NCI-H1694 treated with DMSO at 0.1 percent for 48 hours (cell line): Measurements from ENCODE around the gene SPATA2.
"Not testable (repeated sequence)": the region's sequence is repeated elsewhere in the genome, so short reads cannot be mapped to it uniquely, and the experiment has no call there.

Experiments used
- DNase-seq: peaks from one replicate; lab custom pipeline; 2025; lab: John Stamatoyannopoulos, UW

The SPATA2 gene

GRCh38 chr20:49904440-49905214 lies 10.7 kb downstream of the SPATA2 start:
- no peak for DNase-seq

DNA sequence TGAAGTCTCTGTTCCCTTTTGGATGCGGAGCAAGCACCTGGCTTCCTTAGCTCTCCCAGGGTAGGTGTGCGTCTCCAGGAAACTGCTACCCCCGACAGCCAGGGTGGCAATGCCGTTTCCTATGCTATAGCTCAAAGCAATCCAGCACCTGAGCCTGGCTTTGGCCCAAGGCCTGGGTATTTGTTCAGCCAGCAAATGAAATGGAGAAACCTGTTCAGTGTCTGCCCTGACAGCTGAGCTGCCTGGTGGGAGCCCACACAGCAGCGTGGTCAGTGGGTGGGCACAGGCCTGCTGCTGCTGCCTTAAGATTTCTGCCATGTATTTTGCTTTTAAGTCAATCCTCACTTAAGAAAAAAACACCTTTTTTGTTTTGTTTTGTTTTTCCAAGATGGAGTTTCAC lies 13.7 kb downstream of the SPATA2 start:
- no peak for DNase-seq

DNA sequence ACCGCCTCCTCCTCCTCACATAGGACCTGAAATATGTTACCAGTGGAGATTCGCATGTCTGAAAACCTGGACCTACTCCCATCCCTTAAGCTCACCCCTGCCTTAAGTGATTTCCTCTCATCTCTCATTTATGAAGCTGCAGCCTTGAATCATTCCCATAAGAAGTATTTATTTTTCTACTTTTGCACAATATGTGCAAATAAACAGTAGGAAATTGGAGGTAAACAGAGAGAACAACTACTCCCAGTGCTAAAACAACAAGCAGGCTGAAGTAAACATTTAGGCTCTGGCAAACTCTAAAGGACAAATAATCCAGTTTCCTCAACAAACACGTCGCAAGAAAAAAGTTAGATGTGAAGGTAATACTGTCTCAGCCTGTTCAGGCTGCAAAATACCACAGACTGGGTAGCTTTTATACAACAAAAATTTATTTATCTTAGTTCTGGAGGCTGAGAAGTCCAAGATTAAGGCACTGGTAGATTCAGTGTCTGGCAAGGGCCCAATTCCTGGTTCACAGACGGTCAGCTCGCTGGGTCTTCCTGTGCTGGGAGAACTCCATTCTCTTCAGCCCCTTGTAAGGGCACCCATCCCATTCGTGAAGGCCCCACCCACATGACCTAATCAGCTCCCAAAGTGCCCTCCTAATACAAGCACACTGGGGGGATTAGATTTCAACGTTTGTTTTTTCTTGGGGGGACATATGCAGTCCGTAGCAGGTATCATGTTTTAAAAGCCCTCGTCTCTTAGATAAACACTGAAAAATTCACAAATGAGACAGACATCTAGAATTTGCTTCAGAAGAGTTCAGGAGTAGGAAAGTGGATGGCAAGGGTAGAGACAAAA lies 15.6 kb downstream of the SPATA2 start:
- DNase-seq = no peak

- no peak for DNase-seq
Observed at GRCh38 chr20:49896204-49896603, 19.1 kb downstream of the SPATA2 start.

- DNase-seq = not testable (repeated sequence)
Observed at GRCh38 chr20:49895474-49896093, 19.7 kb downstream of the SPATA2 start.

DNA sequence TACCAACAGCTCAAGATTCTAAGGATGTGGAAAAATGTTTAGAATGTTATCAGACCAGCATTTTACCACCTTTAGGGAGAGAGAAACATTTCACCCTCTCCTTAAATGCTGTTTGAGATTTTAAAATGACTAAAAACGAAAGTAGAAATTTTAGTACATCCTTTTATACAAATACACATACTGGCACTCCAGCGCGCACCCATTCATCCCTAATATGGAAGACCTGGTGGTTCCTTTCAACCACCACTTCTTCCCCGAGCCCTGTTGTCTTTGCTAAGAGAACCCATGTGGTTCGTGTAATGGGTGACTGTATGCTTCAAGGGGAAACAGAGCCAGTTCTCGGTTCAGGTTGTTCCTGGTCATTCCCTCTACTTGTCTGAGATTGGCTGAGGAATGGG lies 21.3 kb downstream of the SPATA2 start:
- no peak for DNase-seq

- DNase-seq = no peak
Observed at GRCh38 chr20:49893242-49894072, 21.9 kb downstream of the SPATA2 start.

DNA sequence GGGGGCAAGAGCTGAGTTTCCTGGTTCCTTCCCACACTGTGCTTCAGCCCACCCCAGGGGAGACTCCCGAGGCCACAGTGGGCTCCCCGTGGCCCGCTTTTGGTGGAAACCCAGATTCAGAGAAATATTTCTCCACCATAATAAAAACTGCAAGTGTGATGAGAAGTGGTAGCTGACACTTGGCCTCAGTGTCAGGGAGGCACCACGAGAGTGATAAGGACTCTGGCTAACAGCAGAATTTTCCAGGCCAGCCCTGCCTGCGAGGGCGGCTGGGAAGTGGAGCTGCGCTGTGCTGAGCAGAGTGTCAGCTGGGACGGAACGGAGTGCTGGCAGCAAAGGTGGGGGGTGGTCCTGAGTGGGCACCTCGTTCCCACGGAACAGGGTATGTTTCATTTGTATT lies 22.5 kb downstream of the SPATA2 start:
- no peak for DNase-seq

DNA sequence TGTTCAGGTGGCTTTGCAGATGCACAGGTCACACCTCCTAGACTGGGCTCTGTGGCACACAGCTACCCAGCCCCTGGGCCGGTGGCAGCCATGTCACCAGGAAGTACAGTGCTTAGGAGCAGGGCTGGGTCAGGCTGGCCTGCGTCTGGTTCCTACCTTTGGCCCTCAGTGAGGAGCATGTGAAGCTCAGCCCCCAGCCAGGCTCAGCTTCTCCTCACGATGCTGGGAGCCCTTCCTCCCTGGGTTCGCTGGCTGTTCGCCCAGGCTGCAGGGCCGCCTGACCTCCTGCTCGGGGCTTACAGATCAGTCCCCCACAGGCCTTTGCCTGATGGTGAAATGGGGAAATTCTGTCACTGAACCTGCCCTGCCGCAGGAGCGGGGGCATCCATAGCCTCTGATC lies 23.1 kb downstream of the SPATA2 start:
- no peak for DNase-seq

- no peak for DNase-seq
Observed at GRCh38 chr20:49891476-49892110, 23.7 kb downstream of the SPATA2 start.

GRCh38 chr20:49890471-49891361 lies 24.6 kb downstream of the SPATA2 start:
- no peak for DNase-seq

- no peak for DNase-seq
Observed at GRCh38 chr20:49889935-49890333, 25.4 kb downstream of the SPATA2 start.

DNA sequence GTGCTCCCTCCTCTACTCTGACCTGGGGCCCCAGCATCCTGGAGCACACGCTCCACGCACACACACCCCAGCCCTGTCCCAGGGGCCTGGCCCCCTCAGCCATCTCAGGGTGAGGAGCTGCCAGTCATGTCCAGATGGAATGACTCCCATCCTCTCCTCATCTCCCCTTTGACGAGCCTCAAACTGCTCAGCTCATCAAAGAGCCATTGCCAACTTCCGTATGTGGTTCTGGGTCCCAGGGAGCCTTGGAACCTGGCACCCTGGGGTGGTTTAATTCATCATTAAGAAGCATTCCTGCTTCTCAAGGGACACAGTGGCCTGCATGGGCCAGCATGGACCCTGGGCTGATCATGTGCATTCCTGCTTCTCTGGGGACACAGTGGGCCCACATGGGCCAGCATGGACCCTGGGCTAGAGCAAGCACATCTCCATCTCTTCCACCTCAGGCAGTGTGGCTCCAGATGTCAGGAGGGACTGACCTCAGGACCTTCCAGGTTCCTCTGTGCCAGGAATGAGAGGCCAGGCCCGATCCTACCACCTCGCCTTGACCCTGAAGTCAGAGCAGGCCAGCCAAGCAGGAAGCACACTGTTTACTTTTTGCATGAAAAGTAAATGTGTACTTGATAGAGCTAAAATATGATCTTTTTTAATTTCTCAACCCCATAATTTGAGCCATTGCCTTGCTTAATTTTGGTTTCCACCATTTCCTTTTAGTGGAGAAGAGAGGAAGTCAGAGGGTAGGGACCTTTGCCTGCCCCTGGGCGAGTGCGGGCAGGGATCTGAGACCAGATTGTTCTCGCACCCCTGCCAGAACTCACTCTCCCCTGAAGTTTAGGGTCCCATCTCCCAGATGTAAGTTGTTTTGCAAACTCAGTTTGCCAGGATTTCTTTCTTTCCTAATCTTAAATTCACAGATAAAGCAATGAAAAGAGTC lies 26.1 kb downstream of the SPATA2 start:
- no peak for DNase-seq

DNA sequence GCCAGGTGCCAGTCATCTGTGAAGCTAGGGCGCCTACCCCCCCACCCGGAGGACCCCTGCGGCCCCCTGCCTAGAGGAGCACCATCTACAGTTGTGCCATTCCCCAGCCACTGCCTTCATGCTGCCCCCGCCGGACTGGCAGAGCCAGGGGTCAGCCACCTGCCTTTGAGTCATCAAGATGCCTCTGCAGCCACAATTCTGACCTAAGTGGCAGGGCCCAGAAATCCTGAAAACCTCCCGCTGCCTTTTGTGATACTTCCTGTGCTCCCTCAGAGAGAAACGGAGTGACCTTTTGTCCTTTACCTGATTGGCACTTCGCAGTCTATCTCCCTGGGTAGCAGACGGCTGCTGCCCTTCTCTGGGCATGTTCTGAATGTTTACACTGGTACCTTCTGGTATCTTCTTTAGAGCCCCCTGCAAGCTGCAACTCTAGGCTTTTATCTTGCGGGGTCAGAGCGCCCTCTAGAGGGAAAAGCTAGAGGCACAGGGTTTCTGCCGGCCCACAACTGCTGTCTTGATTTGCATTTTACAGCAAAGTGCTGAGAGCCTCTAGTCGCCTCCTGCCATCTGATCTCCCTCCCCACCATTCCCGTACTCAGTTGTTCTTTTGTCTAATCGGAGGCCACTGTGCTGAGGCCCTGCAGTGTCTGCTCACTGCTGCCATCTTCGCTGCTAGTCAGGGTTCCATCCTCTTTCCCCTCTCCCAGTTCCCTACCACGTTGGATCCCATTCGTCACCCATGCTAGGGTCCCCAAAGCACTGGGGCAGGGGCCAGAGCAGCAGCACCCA lies 26.9 kb downstream of the SPATA2 start:
- DNase-seq = peak; percentile 78

- DNase-seq = no peak
Observed at GRCh38 chr20:49887251-49888211, 27.8 kb downstream of the SPATA2 start.

GRCh38 chr20:49886571-49887213 lies 28.6 kb downstream of the SPATA2 start:
- DNase-seq = no peak
